ENCODE measurements around the gene QKI.

QKI gene

DNA sequence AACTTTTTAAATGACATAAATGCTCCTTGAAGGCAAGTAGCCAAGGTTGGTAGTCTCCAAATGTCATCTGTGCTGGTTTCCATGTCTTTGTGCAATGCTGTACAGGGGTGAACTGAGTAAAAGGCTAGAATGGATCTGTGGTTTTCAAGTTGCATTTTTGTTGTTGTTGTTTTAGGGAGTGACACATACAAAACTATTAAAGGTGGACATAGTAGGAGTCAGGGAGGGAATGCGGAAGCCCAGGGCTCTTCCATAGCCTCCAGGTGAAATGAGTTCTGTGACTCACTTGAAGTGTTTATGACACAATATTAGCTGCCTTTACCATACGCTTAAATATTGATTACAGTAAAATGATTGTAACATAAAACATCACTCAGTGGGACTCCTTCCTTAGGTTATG, 22.5 kb upstream of the QKI start:
- no peak for DNase-seq (ENCODE audit: low spot score)

DNA sequence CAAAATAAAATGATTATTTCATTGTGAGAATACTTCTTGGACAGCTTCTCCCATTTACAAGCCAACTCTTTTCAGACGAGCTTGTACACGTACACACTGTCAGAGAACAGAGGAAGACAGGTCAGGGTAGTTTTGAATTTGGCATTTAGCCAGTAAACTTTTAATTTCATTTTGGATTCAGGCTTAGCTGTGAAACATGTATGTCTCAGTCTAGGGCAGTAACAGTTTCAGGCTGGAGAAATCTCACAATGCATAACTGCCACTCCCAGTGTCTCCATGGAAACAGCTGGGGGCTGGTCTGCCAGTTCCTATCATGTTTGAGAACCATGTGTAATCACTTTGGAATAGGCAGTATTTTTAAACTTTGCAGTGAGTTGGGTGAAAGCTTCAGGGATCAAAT, 22.0 kb upstream of the QKI start:
- DNase-seq (ENCODE audit: low spot score): no peak

DNA sequence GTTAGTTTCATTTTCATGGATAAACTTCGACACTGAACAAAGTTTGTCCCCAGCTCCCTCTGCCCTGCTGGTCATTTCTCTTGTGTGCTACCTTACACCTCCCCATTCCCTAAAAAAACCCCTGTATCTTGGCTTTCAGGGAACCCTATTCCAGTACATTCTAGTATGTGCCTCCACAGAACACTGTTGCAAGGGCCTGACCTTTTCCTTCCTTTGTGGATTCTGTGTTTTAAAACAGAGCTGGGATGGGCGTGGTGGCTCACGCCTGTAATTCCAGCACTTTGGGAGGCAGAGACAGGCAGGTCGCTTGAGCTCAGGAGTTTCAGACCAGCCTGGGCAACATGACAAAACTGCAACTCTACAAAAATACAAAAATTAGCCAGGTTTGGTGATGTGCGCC, 20.6 kb upstream of the QKI start:
- no peak for DNase-seq (ENCODE audit: low spot score)

DNA sequence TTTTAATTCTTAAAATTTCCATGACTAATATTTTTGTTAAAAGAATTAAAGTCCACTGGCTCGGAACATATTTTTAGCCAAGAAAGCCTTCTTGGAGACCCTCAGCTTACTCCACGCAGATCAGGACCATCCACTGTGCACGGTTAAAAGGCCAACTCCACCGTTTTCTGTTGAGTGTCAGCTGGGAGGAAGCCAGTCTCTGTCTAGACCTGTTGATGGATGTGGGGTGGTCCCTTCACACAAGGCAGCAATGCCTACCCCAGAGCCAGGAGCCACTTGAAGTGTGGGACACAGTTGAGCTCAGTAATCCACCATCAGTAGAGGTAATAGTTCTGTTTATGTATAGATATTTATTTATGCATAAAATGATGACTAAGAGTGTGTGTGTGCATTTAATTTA, 19.9 kb upstream of the QKI start:
- DNase-seq (ENCODE audit: low spot score): no peak

DNA sequence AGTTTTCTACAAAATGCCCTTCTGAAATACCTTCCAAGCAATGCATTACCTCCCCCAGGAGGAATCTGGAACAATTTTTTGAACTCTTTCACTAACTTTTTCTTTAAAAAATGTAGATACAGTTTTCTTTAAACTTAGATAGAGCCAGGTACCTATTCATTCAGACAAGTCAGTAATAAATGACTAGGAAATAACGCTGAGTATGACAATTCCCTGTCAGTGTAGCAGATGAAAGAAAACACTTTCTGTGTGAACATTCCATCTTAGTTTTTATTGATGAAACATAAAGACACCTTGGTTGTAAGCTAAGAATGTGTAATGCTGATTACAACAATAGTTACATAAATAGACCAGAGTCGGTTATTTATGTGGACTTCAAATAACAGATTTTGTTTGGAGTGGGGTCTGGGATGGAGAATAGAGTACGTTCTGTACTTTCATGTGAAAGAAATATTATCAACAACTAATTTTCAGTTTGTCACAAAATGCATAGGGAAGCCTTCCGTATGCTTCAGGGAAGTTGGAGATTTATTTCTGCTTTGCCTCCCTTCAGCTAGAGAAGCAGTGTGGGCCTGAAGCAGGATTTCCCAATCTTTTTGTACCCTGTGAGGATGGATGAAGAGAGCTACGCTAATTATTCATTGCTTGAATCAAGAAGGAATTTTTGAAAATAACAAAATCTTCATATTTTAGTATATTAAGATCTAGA, 19.2 kb upstream of the QKI start:
- DNase-seq (ENCODE audit: low spot score): no peak

DNA sequence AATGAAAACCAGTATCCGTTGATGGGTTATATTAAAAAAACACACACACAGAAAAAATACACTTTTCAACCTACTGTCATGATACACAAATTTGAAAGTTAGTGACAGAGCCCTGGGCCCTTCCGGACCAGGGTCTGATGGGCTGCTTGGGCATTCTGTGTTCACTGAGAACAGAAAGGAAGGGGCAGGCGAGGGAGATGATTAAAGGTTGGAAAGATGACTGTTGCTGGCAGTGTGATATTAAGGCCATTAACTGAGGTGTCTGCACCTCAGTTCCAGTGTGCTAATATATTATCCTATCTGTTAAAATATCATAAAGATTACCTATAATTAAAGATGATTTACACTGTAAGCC, 18.7 kb upstream of the QKI start:
- no peak for DNase-seq (ENCODE audit: low spot score)

DNA sequence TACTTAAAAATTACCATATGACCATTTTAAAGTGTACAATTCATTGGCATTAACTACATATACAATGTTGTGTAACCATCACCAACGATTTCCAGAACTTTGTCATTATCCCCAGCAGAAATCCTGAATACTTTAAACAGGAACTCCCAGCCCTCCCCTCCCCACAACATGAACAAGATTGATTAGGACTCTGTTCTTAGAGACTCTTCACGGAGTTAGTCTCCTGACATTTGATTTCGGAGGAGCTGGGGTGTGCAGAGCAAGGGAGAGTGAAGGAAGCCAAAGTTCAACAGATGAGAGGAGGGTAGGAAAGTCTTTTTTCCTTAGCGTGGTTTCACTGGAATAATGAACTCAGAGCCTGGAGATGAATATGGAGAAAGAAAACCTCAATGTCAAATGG, 17.2 kb upstream of the QKI start:
- no peak for DNase-seq (ENCODE audit: low spot score)

DNA sequence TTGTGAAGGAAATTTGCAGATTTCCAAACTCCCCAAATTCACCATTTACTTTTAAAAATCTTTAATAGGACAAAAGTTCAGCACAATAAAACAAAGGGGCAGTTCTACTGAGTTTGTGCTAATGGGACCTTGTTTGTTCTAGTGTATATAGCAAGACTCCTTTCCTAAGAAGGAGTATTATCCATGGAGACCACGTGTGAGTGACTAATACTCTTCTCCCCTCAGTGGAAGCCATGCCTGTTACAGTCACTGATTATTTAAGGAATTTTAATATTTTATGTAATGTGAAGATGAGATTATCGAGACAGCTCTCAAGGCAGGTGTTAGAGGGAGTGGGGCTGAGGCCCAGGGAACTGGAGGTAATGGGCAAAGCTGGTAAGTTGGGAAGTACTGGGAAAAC, 16.4 kb upstream of the QKI start:
- no peak for DNase-seq (ENCODE audit: low spot score)

DNA sequence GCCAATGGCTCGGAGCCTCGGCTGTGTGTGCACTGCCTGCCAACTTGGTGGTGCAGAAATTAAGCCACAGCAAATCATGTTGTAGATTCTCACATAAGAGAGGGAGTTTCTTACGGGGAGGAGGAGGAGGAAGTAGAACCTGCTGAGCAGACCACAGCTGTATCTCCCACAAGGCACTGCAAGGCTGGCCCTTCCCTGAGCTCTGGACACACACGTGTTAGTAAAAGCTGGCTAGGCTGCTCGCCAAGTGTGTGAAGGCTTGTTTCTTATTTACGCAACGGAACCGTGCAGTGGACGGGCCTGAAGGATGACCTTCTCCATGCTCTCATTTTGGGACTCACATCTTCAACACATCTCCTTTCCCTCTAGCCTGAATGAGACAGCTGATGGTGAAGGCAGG, 15.7 kb upstream of the QKI start:
- DNase-seq (ENCODE audit: low spot score): no peak

DNA sequence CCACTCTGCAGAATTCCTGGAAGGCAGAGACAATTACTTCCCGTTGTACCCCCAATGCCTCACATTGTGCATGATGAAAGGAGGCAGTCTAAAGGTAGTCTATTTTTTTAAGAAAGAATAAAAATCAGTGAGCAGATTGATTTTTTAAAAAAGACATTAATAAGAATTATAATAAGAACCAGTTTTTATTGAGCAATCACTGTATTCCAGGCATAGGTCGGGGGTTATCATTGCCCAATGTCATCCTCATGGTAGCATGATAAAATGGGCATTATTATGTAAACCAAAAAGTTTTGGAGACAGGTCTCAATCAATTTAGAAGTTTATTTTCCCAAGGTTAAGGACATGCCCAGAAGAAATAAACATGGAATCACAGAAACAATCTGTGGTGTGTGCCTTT, 14.0 kb upstream of the QKI start:
- no peak for DNase-seq (ENCODE audit: low spot score)

DNA sequence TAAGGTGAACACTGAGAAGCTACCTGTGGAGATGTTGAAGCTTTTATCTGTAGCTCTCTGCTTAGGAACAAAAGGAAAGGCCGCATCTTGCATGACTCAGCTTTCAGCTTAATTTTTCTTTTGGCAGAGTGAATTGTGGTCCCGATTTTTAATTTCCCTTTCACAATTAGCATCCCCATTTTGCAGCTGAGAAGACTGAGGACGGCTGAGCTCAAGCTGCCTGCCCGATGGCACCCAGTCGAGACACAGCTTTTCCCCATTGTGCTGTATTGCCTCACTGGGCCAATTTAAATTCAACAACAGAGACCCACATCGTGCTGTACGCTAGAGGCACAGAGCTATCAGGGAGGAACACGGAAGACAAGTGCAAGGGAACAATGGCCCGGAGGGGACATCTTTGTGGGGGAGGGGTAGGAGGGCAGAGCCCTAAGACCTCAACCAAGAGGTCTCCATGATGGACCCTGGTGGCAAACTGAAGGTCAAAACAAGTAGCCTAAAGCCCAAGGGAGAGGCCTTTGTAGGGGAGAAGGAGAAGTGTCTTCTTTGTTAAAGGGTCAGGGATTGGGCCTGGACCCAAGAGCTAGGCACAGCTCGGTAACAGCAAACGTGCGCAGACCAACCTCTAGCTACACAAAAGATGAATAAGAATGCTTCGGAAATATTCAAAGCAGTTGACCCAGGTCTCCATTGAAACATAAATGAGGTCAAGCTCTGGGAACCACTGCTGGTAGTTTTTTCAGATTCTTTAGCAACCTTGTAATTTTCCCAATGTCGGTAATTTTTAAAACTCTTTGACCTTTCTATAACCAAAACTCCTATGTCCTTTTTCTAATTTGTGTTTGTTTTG, 13.3 kb upstream of the QKI start:
- DNase-seq (ENCODE audit: low spot score): no peak

DNA sequence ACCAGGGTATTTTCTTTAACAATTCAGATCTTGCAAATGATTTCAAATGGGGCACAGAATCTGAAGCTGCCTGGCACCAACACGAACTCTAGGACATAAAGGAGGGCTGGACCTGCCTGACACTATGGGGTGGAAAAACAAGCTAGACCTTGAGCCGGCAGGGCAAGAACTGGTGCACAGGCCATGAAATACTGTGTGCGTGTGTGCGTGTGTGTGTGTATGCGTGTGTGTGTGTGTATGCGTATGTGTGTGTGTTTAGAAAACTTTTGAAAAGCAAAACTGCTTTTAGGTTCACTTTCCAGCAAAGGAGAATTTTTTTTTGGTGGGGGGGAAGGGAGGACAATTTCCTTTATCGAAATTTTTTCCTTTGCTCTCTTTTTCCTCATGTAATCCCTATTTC, 11.9 kb upstream of the QKI start:
- DNase-seq (ENCODE audit: low spot score): no peak

DNA sequence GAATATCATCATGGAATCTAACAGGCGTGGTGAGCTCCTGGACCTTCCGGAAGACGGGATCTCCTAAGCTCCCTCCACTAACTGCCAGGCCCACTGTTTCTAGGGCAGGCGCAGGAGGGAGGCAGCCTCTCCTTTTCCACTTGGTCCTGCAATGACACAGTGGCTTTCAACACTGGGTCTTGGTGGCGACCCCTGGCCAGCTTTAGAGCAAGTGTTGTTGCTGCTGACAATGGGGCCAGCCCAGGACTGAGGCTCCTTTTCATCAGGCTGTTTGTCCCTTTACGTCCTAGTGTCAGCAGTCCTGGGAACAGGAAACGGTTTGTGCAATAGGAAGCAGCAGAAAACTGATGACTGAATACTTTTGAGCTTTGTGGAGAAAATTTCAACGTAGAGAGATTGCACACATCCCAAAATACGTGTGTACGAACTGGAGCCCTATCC, 9.7 kb upstream of the QKI start:
- no peak for DNase-seq (ENCODE audit: low spot score)

DNA sequence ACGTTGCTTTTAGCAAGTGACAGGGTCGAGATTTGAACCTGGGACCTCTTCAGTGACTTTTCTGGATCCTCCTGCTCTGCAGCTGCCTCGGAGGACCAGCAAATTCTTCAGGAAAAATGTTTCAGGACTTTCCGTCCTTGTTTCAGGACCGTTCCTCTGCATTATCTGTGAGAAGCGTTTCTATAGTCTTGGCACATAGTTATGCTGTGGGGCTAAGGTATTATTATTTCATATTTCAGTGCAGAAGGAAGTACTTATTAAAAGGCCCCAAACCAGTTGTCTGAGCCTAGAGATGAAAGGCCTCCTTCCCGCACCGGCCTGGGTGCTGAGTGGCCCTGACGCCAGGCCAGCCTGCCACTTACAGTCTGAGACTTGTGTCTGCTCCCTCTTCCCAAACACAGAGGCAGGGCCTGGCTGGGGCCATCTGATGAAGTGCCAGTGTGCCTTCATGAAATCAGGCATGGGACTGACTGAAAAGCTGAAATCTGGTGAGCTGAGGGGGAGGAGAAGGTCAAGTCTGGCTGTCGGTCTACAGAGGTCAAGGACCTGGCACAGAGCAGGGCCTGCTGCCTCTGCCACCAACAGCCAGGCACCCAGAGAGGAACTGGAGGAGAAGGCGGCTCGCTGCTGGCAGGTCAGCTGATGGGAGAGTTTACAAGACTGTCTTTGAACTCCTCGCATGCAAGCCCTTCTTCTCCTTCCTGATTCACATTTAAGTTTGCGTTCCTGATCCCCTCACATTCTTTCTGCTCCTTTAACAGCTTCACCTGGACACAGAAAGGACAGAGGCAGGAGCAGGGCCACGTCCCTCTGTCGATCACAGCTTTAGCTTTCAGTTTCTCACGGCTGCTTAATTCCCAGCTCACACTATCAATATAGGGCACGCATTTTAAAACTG, 8.9 kb upstream of the QKI start:
- DNase-seq (ENCODE audit: low spot score): no peak

DNA sequence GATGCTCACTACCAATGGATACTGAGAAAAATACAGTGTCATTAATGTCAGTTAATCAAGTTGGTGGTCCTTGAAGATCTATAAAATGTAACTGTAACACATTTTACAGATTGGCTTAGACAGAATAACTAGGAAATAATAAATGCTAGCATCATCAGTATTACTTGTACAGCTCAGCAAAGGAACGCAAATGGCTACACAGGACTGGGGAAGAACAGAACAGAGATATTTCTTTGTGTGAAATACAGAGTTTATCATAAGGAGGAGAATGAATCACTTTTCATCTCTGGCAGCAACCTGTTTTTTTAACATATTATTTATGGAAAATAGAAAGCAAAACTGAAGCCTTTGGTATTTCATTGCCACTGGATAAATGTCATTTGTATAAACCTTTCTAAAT, 8.2 kb upstream of the QKI start:
- DNase-seq (ENCODE audit: low spot score): no peak

DNA sequence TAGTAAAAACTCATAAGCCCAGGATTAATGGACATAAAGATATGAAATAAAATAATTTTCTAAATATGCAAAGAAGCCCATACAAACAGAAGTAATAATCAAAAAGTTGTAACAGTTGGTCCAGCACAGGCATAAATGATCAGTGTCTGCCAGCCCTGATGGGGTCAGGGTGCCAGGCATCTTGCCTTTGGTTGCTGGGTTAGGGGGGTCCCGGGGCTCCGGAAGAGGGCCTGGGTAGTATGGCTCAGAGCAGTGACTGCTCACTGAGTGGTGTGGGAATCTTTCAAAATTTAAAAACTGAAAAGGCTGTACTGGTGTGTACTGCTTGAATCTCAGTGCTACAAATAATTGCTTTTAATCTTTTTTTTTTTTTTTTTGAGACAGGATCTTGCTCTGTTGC, 7.7 kb upstream of the QKI start:
- no peak for DNase-seq (ENCODE audit: low spot score)

DNA sequence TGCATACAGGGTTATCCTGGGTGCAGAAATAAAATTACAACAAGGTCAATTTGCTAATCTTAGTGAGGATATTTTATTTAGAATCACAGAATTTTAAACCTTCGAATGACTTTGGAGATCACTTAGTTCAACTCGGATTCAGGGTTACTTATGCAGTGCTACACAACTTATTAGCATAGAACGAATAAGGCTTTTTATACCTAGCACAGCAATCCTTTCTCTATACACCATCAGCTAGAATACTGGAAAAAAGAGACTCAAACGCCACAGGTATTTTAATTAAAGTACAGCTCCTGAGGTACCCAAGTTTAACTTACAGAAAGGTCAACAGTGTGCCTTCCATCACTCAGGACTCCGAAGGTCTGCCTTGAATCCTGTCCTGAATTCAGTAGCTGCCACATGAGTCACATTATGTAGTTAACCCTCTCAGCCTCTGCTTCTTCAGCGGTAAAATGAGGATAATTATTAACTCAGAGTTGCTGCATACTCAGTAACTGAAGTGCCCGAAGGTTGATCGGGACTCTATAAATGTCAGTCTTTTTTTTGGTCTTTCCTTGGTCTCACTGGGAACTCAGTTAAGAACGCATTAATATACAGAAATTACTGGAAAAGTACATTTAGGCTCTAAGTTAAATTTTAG, 6.0 kb upstream of the QKI start:
- no peak for DNase-seq (ENCODE audit: low spot score)

DNA sequence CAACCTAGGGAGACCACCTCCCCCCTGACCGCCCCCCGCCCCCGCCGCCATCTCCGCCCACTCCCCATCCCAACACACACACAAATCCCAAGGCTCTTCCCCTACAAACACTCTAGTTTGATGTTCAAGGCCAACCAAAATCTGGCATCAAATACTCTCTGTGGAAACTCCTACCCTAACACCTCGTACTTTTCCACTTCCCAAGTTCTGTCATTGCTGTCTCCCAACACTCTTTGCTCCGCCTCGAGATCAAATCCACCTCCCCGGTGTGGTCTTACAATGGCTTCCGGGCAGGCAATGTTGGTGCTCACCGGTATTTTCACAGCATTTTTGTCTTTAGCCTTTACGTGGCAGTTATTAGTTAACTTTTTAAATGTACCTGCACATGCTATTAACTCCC, 4.8 kb upstream of the QKI start:
- no peak for DNase-seq (ENCODE audit: low spot score)

DNA sequence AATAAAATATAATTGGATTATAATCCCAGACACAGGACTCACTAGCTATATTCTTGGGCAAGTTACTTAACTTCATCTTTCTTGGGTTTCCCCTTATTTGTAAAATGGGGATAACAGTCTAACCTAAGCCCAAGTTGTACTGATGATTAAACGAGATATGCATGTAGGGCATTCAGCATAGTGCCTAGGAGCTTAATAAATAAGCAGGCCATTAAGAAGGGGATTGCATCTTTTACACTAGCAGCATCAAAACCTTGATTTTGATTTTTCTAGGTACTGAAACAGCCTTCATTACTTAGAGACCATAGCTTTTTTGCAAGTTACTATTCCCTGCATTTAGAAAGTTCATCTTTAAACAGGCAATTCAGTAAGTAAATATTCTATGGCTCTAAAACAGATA, 2.2 kb upstream of the QKI start:
- DNase-seq (ENCODE audit: low spot score): no peak

DNA sequence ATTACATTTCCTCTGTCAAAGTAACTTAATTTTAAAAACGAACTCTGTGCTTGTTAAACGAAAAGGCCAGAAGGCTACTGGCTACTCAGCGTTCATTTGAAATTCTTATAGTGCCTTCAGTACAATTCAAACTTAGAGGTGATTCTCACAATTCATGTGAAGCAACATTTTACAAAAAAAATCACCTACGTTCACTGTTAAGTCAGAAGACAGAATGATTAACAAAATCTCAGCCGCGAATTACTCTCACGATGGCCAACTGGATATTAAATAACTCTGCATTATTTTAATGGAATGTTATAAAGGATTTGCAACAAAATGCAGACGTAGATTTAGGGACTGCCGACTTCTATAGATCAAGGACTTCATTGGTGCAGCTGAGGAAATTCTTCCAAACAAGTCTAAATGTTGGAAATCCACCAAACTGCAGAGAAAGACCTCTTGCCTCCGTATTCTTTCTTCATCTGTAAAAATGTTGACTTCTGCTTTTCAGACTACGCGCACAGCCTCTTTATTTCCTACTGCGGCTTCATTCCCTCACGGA, 1.6 kb upstream of the QKI start:
- DNase-seq (ENCODE audit: low spot score): no peak

DNA sequence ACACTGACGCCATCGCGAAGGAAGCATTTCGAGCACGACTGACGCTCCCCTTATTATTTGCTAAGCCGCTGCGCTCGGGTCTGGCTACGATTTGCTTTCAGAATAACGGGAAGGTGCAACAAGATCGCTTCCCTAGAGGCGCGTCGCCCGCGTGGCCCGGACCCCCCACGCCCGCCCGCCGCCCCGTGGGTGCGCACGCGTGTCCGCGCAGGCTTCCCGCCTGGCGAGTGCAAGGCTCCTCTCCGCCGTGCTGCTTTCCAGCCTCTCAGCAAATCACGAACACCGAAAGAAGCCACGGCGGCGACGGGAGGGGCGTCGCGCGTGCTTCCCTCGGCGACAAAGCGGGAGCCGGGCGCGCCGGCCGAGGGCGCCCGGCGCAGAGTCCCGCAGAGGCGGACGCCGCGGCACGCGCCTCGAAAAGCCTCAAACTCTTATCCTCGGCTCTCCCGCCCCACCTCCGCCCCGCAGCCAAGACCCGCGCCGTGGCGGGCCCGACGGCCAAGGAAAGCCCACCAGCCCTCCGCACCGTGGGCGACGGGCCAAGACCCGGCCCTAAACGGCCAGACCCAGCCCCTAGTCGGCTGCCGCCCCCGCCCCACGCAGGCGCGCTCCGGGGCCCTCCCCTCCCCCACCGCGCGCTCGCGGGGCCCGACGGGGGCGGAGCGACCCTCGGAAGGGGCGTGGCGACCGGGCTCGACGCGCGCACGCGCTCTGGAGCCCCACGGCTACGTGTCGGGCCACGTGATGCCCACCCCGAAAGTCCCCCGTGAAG, 987 bp upstream of the QKI start:
- peak; percentile 97 for DNase-seq (ENCODE audit: low spot score)

All from D341Med (cell line).